ENCODE data around the gene NSUN2.

DNA sequence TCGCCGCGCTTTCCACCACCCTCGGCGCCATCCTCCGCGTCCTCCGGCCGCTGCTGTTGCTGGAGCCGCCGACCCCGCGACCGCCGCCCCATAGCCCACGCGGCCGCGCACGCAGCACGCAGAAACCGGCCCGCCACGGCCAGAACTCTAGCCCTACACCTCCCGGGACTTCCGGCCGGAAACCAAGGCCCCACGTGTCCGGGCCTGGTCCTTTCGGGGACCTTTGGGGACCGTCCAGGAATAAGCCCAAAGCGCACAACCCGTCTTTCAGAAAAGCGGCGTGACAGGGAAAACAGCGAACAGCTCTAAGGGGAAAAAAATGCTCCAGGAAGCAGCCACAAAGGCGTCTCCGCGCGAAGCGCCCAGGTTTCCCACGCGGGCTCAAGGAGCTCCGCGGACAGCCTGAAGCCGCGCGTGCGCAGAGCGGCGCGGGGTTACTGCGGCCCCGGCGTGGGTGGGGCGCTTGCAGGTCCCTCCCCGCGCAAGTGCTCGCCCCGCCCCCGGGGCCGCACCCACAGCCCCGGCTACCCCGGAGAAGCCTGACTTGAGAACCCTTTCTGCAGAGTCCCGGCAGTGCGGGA, at the start of gene NSUN2, which contains the start of gene SRD5A1:
- TF ChIP-seq, protein P1, sequence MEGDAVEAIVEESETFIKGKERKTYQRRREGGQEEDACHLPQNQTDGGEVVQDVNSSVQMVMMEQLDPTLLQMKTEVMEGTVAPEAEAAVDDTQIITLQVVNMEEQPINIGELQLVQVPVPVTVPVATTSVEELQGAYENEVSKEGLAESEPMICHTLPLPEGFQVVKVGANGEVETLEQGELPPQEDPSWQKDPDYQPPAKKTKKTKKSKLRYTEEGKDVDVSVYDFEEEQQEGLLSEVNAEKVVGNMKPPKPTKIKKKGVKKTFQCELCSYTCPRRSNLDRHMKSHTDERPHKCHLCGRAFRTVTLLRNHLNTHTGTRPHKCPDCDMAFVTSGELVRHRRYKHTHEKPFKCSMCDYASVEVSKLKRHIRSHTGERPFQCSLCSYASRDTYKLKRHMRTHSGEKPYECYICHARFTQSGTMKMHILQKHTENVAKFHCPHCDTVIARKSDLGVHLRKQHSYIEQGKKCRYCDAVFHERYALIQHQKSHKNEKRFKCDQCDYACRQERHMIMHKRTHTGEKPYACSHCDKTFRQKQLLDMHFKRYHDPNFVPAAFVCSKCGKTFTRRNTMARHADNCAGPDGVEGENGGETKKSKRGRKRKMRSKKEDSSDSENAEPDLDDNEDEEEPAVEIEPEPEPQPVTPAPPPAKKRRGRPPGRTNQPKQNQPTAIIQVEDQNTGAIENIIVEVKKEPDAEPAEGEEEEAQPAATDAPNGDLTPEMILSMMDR (IDR thresholded peaks at IDR 0.05) = no peak
- TF ChIP-seq POLR2A (IDR thresholded peaks at IDR 0.05) (peak; percentile 55), EP300 (IDR thresholded peaks at IDR 0.05; ENCODE audit: low read depth) (no peak)

Measured in transverse colon (tissue), 3 donors.